K562 (cell line): Measurements from ENCODE around the gene PDGFC.

Experiments used
- NFE2 ChIP-seq: IDR thresholded peaks from 2 replicates; pipeline ENCODE4 v1.6.1; 2014; ENCODE audit warnings: antibody characterized with exemption, low read depth
- TF ChIP-seq, protein P1 (sequence below), 2 experiments: fragments of 450-650 bp in 1 of 2; sonication (generic) in 1 of 2; formaldehyde crosslinking in 1 of 2; IDR thresholded peaks in 1 of 2; conservative IDR thresholded peaks in 1 of 2; 2 replicates each; pipeline versions ENCODE4 v1.6.1 to v1.8.1; 2016 to 2023; ENCODE audit warnings: mild to moderate bottlenecking in 2 of 2, moderate library complexity in 2 of 2, inconsistent platforms in 1 of 2, missing genetic modification reagents in 1 of 2

DNA sequence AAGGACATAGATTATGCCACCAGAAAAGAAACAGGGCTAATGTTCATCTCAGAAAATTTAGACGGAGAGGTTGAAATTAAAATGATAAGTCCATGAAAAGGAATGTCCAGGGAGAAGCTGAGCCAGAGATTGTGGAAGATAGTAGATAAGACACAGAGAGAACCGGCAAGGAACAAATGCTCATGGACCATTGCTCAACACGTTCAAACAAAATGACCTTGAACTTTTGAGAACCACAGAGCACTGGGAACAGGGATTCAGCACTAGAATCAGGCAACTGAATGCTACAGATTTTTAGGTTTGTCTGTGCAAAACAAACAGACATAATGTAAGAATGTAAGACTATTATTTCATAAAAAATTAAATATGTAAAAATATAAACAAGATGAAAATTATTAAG, 206.3 kb downstream of the PDGFC start:
- no peak for TF ChIP-seq NFE2
- TF ChIP-seq, protein P1, sequence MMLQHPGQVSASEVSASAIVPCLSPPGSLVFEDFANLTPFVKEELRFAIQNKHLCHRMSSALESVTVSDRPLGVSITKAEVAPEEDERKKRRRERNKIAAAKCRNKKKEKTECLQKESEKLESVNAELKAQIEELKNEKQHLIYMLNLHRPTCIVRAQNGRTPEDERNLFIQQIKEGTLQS (IDR thresholded peaks at IDR 0.05) = no peak
- TF ChIP-seq, protein P1 (CRISPR knock-in tag; conservative IDR thresholded peaks at IDR 0.05) = no peak
